ENCODE results near the gene MBP. TPM values are rescaled to one million over a fixed set of nuclear protein-coding genes. Genes with fewer than 3 reads are reported as not detected.

MBP gene
- total and polyA plus RNA-seq, 2 experiments from 2014 or later, result 18.4 to 22.9 TPM

- no peaks in the 10 kb centered on the region for H4K20me1 ChIP-seq (replicated peaks; ENCODE audit: insufficient read depth)
- DNase-seq (ENCODE audit: low spot score), result no peak
- no peak for TF ChIP-seq CREB1 (CRISPR knock-in tag; IDR thresholded peaks at IDR 0.05; ENCODE audit: low read depth)
- TF ChIP-seq STAT1 (IDR thresholded peaks at IDR 0.05; ENCODE audit: unreplicated experiment), result no peak
- TF ChIP-seq CTCF (conservative IDR thresholded peaks at IDR 0.05; ENCODE audit: low read depth in 2 of 2), result no peak
- no peak for TF ChIP-seq ZNF331 (CRISPR knock-in tag; IDR thresholded peaks at IDR 0.05; ENCODE audit: low read depth)
- TF ChIP-seq ZNF462 (CRISPR knock-in tag; IDR thresholded peaks at IDR 0.05), result no peak
- no peak for TF ChIP-seq EZH2phosphoT487 (IDR thresholded peaks at IDR 0.05; ENCODE audit: unreplicated experiment)
- no peak for TF ChIP-seq POLR2AphosphoS5 (IDR thresholded peaks at IDR 0.05; ENCODE audit: low read depth)
- no peak for TF ChIP-seq JUNB (IDR thresholded peaks at IDR 0.05; ENCODE audit: unreplicated experiment)
- H3K27me3 ChIP-seq (ENCODE audit: insufficient read depth), result no peaks in the 10 kb centered on the region
- Mint-ChIP-seq H3K36me3 (ENCODE audit: low read depth) (peaks cover 13% of the 10 kb centered on the region), H3K27ac (no peak overlapping the region), H3K4me3 (no peak overlapping the region), H3K9me3 (peaks cover 9% of the 10 kb centered on the region), H3K27me3 (ENCODE audit: insufficient read depth, low read depth, poor library complexity) (no peaks in the 10 kb centered on the region), H3K4me1 (peaks cover 12% of the 10 kb centered on the region)
- H3K36me3 ChIP-seq (ENCODE audit: insufficient read depth), result no peaks in the 10 kb centered on the region
- H3K9me2 ChIP-seq (ENCODE audit: insufficient read depth), result no peaks in the 10 kb centered on the region
- no peak overlapping the region for H3K4me3 ChIP-seq
- no peak overlapping the region for H2AFZ ChIP-seq
- H3K4me1 ChIP-seq (ENCODE audit: insufficient read depth), result no peaks in the 10 kb centered on the region
- ATAC-seq, result no peak; the same call in 1 of the 3 replicates
- no peaks in the 10 kb centered on the region for H3F3A ChIP-seq (replicated peaks; ENCODE audit: low read depth)
- no peaks in the 10 kb centered on the region for H3K79me2 ChIP-seq (replicated peaks; ENCODE audit: insufficient read depth)
- no peak overlapping the region for H3K27ac ChIP-seq (ENCODE audit: low read depth)
- no peak overlapping the region for H3K4me2 ChIP-seq
Measured at GRCh38 chr18:77025831-77026363, 106.7 kb downstream of the MBP start.

Measured in GM23338 (cell line).